ENCODE measurements around the gene FGF1.

FGF1 gene

GRCh38 chr5:142586552-142586951 is 99.3 kb downstream of the FGF1 start:
- TF ChIP-seq CTCF (IDR thresholded peaks at IDR 0.05; ENCODE audit: extremely low read depth, insufficient read depth, missing control alignments) = no peak
- no peak for DNase-seq (ENCODE audit: low spot score)
- in situ Hi-C loops (cut with MboI; ENCODE audit: low pct_unique_long_range_greater_than_20kb, low sequenced_read_pairs, unreplicated experiment) = no loop called here

GRCh38 chr5:142585451-142585850 is 100.4 kb downstream of the FGF1 start:
- in situ Hi-C loops (cut with MboI; ENCODE audit: low pct_unique_long_range_greater_than_20kb, low sequenced_read_pairs, unreplicated experiment) = no loop called here
- DNase-seq (ENCODE audit: low spot score) = no peak
- no peak for TF ChIP-seq CTCF (IDR thresholded peaks at IDR 0.05; ENCODE audit: extremely low read depth, insufficient read depth, missing control alignments)

- TF ChIP-seq CTCF (IDR thresholded peaks at IDR 0.05; ENCODE audit: extremely low read depth, insufficient read depth, missing control alignments) = no peak
- DNase-seq (ENCODE audit: low spot score) = no peak
Observed at GRCh38 chr5:142584891-142585290, 101.0 kb downstream of the FGF1 start.

GRCh38 chr5:142578161-142578830 is 107.6 kb downstream of the FGF1 start:
- TF ChIP-seq CTCF (IDR thresholded peaks at IDR 0.05; ENCODE audit: extremely low read depth, insufficient read depth, missing control alignments) = no peak
- in situ Hi-C loops (cut with MboI; ENCODE audit: low pct_unique_long_range_greater_than_20kb, low sequenced_read_pairs, unreplicated experiment) = no loop called here
- no peak for DNase-seq (ENCODE audit: low spot score)

More at GRCh38 chr5:142584891-142585290, 101.0 kb downstream of the FGF1 start:
- in situ Hi-C loops (cut with MboI; ENCODE audit: low pct_unique_long_range_greater_than_20kb, low sequenced_read_pairs, unreplicated experiment) = no loop called here

- no peak for DNase-seq (ENCODE audit: low spot score)
- in situ Hi-C loops (cut with MboI; ENCODE audit: low pct_unique_long_range_greater_than_20kb, low sequenced_read_pairs, unreplicated experiment) = no loop called here
- TF ChIP-seq CTCF (IDR thresholded peaks at IDR 0.05; ENCODE audit: extremely low read depth, insufficient read depth, missing control alignments) = no peak
Observed at GRCh38 chr5:142576804-142577203, 109.1 kb downstream of the FGF1 start.

GRCh38 chr5:142576303-142576702 is 109.6 kb downstream of the FGF1 start:
- in situ Hi-C loops (cut with MboI; ENCODE audit: low pct_unique_long_range_greater_than_20kb, low sequenced_read_pairs, unreplicated experiment) = no loop called here
- no peak for DNase-seq (ENCODE audit: low spot score)
- TF ChIP-seq CTCF (IDR thresholded peaks at IDR 0.05; ENCODE audit: extremely low read depth, insufficient read depth, missing control alignments) = no peak
